RPMI8226 (cell line): Measurements from ENCODE around the gene SULT1A4.
"Not testable (repeated sequence)": the region's sequence is repeated elsewhere in the genome, so short reads cannot be mapped to it uniquely, and the experiment has no call there.

Experiments used
- DNase-seq: peaks from one replicate; pipeline ENCODE4 v3.0.0-alpha.2; 2015

Gene SULT1A4

GRCh38 chr16:29459706-29460646 is at the start of gene SULT1A4:
Gene SULT1A4, plus strand, starts transcription at chr16:29459913. Its CDS starts 1,473 bp downstream, at chr16:29461386.
- DNase-seq: not testable (repeated sequence)

GRCh38 chr16:29423587-29423986 is 36.1 kb upstream of the SULT1A4 start:
- not testable (repeated sequence) for DNase-seq

DNA sequence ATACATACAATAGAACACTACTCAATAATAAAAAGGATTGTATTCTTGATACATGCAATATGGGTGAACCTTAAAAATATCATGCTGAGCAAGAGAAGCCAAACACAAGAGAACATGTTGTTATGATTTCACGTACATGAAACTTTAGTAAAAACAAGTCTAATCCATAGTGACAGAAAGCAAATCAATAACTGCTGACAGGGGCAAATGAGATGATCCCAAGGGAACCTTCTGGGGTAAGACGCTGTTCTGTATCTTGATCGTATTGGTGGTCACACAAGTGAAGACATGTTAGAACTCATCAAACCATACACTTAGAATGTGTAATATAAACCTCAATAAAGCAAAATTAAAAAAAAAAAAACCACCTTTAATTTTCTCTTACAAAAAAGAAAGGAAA is 34.3 kb upstream of the SULT1A4 start:
- not testable (repeated sequence) for DNase-seq

DNA sequence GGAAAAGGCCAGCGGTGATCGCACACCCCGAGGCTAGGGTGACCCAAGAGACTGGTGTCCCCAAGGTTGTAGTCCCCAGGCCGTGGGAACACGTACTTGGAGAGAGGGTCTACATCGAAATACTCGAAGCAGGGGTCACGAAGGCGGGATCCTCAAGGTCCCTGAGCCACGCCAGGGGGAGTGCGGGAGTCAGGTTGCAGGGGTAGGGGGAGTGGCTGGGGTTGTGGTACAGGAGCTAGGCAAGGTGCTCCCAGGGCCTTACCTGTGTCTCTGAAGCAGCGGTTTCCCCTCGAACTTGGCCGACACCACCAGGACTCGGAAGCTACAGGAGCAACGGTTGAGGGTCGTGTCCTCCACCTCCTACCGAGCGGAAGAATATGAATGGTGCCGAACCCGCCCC is 6.0 kb upstream of the SULT1A4 start:
- not testable (repeated sequence) for DNase-seq

DNA sequence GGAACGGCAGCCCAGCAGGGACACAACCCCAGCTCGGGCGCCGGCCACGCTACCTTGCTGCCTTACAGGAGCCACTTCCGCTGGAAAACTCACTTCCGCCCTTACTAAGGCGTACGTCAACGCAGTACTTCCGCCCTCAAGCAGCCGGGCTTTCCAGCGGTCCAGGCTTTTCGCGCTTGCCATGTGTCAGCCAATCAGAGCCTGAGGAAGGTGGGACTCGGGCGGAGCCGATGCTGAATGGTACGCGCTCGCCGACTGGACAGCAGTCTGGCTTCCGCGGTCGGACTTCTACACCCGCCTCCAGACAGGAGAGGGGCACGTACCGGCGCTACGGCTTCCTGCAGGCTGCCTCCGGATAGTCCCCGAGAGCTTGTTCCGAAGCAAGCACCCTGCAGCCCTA is 5.4 kb upstream of the SULT1A4 start, which contains the start of the genes BOLA2 and SLX1B:
TSS of gene BOLA2 (minus strand) at position 83 of the 400 bp plus-strand sequence. CDS start 98 bp downstream, outside the sequence.
TSS of gene SLX1B (plus strand) at position 265 of the 400 bp plus-strand sequence.
- DNase-seq: not testable (repeated sequence)

DNA sequence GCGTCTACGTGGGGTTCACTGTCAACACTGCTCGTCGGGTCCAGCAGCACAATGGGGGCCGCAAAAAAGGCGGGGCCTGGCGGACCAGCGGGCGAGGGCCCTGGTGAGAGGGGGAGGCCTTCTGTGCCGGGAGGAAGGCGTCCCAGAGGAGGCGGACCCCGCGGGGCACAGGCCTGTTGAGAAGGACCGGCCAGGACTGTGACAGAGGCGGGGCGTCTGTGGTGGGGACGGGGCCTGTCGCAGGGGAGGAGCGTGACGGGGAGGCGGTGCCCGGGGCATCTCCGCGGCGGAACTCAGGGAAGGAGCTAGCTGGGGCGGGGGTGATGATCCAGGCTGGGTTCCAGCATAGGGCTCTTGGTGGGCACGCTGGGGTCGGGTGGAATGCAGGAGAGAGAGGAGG is 4.9 kb upstream of the SULT1A4 start:
- DNase-seq: not testable (repeated sequence)

- not testable (repeated sequence) for DNase-seq
Observed at GRCh38 chr16:29457660-29458059, 2.1 kb upstream of the SULT1A4 start.

DNA sequence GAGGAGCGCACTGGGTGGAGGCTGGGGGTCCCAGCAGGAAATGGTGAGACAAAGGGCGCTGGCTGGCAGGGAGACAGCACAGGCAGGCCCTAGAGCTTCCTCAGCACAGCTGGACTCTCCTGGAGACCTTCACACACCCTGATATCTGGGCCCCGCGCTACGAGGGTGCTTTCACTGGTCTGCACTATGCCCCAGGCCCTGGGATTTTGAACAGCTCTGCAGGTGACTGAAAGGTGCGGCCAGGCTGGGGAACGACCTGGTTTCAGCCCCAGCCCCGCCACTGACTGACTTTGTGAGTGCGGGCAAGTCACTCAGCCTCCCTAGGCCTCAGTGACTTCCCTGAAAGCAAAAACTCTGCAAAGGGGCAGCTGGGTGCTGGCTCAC is 926 bp downstream of the SULT1A4 start:
- not testable (repeated sequence) for DNase-seq

DNA sequence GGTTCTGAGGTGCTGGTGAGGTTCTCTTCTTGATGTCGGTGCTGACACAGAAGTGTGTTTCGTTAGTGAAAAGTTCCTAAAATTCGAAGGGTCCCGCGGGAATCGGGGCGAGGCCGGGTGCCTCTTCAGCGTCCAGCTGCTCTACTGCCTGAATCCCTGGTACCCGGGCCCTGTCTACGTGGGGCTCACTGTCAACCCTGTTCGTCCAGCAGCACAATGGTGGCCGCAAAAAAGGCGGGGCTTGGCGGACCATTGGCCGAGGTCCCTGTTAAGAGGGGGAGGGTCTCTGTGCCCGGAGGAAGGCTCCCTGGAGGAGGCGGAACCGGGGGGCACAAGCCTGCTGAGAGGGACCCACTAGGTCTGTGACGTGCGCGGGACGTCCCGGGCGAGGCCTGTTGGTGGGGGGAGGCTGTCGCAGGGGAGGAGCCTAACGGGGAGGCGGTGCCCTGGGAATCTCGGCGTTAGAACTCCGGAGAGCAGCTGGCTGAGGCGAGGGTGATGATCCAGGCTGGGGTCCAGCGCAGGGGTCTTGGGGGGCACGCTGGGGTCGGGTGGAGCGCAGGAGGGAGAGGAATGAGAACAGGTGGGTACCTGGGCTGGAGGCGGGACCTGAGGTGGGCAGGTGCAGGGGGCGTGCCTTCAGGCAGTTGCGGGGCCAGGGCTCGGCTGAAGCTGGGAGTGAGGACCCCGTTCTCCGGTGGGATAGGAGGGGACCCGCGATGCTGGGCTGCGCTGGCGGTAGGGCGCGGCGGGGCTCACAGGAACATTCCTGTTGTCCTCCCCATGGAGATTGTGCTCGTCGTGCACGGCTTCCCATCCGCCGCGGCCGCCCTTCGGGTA is 6.5 kb downstream of the SULT1A4 start:
- DNase-seq: not testable (repeated sequence)

GRCh38 chr16:29466904-29467303 is 7.2 kb downstream of the SULT1A4 start:
- DNase-seq: not testable (repeated sequence)

- DNase-seq: not testable (repeated sequence)
Observed at GRCh38 chr16:29467654-29468366, 8.1 kb downstream of the SULT1A4 start.

GRCh38 chr16:29469660-29470059 is 9.9 kb downstream of the SULT1A4 start:
- DNase-seq: not testable (repeated sequence)

DNA sequence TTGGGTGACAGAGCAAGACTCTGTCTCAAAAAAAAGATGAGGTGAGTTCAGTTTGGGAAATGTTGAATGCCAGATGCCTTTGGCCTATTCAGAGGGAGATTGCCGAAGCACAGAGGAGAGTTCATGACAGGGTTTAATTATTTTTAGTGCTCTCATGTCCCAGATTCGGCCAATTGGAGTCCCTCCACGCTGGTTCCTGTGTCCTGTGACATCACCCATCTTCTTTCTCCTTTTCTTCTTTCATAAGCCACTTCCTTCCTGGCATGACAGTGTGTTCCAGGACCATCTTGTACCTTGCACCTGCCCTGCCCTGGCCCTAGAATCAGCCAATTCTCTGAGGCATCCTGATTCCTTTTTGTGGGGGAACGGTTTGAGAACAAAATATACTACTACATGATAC is 12.4 kb downstream of the SULT1A4 start:
- not testable (repeated sequence) for DNase-seq

- not testable (repeated sequence) for DNase-seq
Observed at GRCh38 chr16:29482276-29482675, 22.6 kb downstream of the SULT1A4 start.

GRCh38 chr16:29506308-29506707 is 46.6 kb downstream of the SULT1A4 start, which contains the start of gene NPIPB12:
Gene NPIPB12, minus strand, starts transcription at chr16:29506408.
- not testable (repeated sequence) for DNase-seq
